OCI-LY7 (cell line): Measurements from ENCODE around the gene NKG7.

ENCODE experiments used
- CTCF ChIP-seq: fragments of 200-600 bp; sonication (generic); conservative IDR thresholded peaks from 2 replicates; pipeline ENCODE4 v1.5.1; 2014; ENCODE audit warnings: mild to moderate bottlenecking, antibody characterized with exemption, low read length, moderate library complexity, mixed read lengths
- EZH2phosphoT487 ChIP-seq: fragments of 200-600 bp; sonication (generic); IDR thresholded peaks from 2 replicates; pipeline ENCODE4 v1.6.1; 2018; ENCODE audit warnings: low read depth, borderline replicate concordance, mild to moderate bottlenecking, mixed run types, antibody characterized with exemption, low read length, moderate library complexity, mixed read lengths

DNA sequence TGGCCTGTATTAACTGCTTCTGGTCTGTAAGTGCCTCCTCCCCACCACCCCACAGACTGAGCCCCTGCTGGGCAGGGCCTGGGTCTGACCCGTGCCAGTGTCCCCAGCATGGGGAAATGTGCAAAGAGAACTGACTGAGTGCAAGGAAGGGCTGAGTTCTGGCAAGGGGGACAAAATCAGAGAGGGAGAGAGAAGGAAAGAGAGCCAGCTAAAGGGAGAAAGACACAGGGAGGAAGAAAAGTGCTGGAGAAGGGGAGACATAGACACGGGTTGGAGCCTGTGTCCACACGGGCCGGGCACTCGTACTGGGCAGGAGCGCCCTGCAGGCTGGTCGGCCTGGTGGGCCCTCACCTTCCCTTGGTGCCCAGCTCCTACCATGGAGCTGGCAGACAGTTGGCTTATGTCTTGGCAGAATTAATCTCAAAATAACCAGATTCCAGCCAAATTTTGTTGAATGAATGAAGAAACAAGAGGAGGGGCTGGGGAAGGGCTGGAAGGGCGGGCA lies 1.2 kb downstream of the NKG7 start:
- no peak for TF ChIP-seq CTCF
- TF ChIP-seq EZH2phosphoT487, result no peak
